CD8-positive, alpha-beta memory T cell (primary cell): Measurements from ENCODE around the gene RAB40B. TPM values are rescaled to one million over a fixed set of nuclear protein-coding genes. Genes with fewer than 3 reads are reported as not detected.

Source experiments
- CTCF ChIA-PET: fragments of 350-600 bp; sonication (Branson Sonifier 250); formaldehyde crosslinking; loops from one replicate; lab custom pipeline; 2021; ENCODE audit warnings: antibody characterized with exemption; lab: Charles Lee
- POLR2A ChIA-PET: fragments of 350-600 bp; sonication (Branson Sonifier 250); formaldehyde crosslinking; loops from one replicate; lab custom pipeline; 2021; ENCODE audit warnings: antibody characterized with exemption; lab: Charles Lee
- DNase-seq, 5 donors: peaks; one replicate each; pipeline versions ENCODE4 v3.0.0 to v3.0.0-alpha.2; 2020 to 2022; ENCODE audit warnings: mixed read lengths in 1 of 5
- H3K27ac ChIP-seq: one replicate; pipeline ENCODE4 v1.7.0; 2013; ENCODE audit warnings: low read depth, mild to moderate bottlenecking, low read length, moderate library complexity
- H3K27me3 ChIP-seq: 2 replicates; pipeline ENCODE4 v1.7.0; 2013; ENCODE audit warnings: low read length, mild to moderate bottlenecking; ENCODE audit not compliant: insufficient read depth, poor library complexity, severe bottlenecking
- H3K36me3 ChIP-seq: 2 replicates; pipeline ENCODE4 v1.7.0; 2013; ENCODE audit warnings: mild to moderate bottlenecking, low read length, moderate library complexity; ENCODE audit not compliant: insufficient read depth
- H3K4me1 ChIP-seq: 2 replicates; pipeline ENCODE4 v1.7.0; 2013; ENCODE audit warnings: mild to moderate bottlenecking, low read length, moderate library complexity; ENCODE audit not compliant: insufficient read depth
- H3K4me3 ChIP-seq: 2 replicates; pipeline ENCODE4 v1.7.0; 2013; ENCODE audit warnings: mild to moderate bottlenecking, low read length
- H3K9me3 ChIP-seq: 2 replicates; pipeline ENCODE4 v1.7.0; 2013; ENCODE audit warnings: mild to moderate bottlenecking, low read length
- H3K27ac Mint-ChIP-seq, 8 donors: one replicate each; pipeline ENCODE4 v1.8.0; 2020 to 2021; ENCODE audit warnings: mixed read lengths in 8 of 8, mild to moderate bottlenecking in 6 of 8, inconsistent platforms in 3 of 8, moderate library complexity in 3 of 8
- H3K27me3 Mint-ChIP-seq, 2 donors: one replicate each; pipeline ENCODE4 v1.8.0; 2020 to 2021; ENCODE audit warnings: mixed read lengths in 2 of 2, mild to moderate bottlenecking in 1 of 2, moderate library complexity in 1 of 2
- H3K36me3 Mint-ChIP-seq, 3 donors: one replicate each; pipeline ENCODE4 v1.8.0; 2020 to 2021; ENCODE audit warnings: mixed read lengths in 3 of 3, inconsistent platforms in 1 of 3, mild to moderate bottlenecking in 1 of 3
- H3K4me1 Mint-ChIP-seq, 3 donors: one replicate each; pipeline ENCODE4 v1.8.0; 2020 to 2021; ENCODE audit warnings: mixed read lengths in 3 of 3, inconsistent platforms in 1 of 3, mild to moderate bottlenecking in 1 of 3
- H3K4me3 Mint-ChIP-seq, 7 donors: one replicate each; pipeline ENCODE4 v1.8.0; 2020 to 2021; ENCODE audit warnings: mixed read lengths in 7 of 7, mild to moderate bottlenecking in 6 of 7, moderate library complexity in 4 of 7, inconsistent platforms in 2 of 7
- H3K9me3 Mint-ChIP-seq, 5 donors: one replicate each; pipeline ENCODE4 v1.8.0; 2020 to 2022; ENCODE audit warnings: mixed read lengths in 5 of 5, mild to moderate bottlenecking in 3 of 5, moderate library complexity in 2 of 5, inconsistent platforms in 1 of 5
- polyA plus RNA-seq: library from polyadenylated mRNA; unstranded; fragments of 300-500 nt; fragmentation: Illumina TruSeq; gene quantifications from one replicate; pipeline ENCODE4 v1.2.3, GENCODE V29; 2021
- total RNA-seq, 2 experiments: library from RNA; stranded (reverse); gene quantifications; one replicate each; pipeline ENCODE4 v1.2.3, GENCODE V29; 2021

Gene RAB40B
- total and polyA plus RNA-seq, 3 experiments from 2014 or later = 3.2 to 4.3 (median 4.0) TPM

DNA sequence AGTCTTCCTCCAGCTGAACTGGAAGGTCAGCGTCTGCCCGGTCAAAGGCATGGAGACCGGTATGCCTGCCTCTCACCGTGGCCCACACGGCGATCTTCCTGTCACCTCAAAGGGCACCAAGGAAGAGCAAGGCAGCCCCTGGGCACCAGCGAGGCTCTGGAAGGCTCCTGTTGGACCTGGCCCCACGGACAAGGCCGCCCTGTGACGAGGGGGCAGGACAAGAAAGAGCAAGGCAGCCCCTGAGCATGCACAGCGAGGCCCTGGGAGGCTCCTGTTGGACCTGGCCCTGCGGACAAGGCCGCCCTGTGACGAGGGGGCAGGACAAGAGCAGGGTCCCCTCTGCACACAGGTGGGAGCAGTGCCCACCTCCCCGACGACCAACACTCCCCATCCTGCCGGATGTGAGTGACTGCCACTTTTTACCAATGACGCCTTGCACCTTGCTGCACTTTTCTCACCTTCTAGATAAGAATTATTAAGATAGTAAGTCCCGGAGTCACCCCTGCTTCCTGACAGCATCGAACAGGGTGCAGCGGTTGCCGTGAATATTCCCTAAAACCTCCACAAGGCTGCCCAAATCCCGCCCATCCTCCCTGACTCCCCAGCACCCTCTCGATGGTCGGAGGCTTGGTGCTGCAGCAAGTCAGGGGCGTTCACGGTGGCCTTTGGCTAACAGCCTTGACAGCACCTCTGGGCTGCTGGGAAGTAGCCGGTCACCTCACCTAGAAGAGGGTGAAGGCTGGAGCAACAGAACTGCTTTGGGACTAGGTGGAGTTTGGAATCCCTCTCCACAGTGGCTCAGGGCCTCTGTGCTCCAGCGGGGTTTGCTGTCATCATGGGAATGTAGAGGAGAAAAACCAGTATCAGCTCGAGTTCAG lies 44.6 kb downstream of the RAB40B start:
- Mint-ChIP-seq H3K27ac (no peak overlapping the region), H3K27me3 (no peaks in the 10 kb centered on the region), H3K36me3 (peaks cover 0 to 6% (median 3%) of the 10 kb centered on the region in 3 donors), H3K4me3 (peak overlapping the region in 1 of 7 donors; percentile 3), H3K9me3 (no peaks in the 10 kb centered on the region), H3K4me1 (no peaks in the 10 kb centered on the region)
- Histone ChIP-seq H3K27ac (no peak overlapping the region), H3K4me3 (no peak overlapping the region), H3K4me1 (peaks cover 4% of the 10 kb centered on the region), H3K9me3 (no peaks in the 10 kb centered on the region), H3K27me3 (no peaks in the 10 kb centered on the region), H3K36me3 (no peaks in the 10 kb centered on the region)
- peak in 1 of 5 donors; percentile 31 for DNase-seq
- POLR2A ChIA-PET = no interaction called here
- CTCF ChIA-PET = interaction anchor here (0.6 kb wide), 1 partner anchor 117 kb away, joined by 3 read pairs; no protein-coding TSS in a partner anchor

DNA sequence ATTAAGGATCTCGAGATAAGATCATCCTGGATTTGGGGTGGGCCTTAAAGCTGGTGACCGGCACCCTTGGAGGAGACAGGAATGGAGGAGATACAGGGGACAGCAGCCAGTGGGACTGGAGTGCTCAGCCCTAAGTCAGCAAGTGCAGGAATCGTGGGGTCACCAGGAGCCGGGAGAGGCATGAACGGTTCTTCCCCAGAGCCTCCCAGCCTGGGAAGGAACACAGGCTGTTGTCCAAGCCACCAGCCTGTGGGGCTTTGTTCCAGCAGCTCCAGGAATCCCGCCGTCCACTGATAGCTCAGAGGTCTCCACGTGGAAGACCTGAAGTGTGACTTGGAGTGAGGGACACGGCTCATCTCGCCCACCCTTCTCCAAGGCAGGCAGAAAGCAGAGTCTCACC lies 47.8 kb downstream of the RAB40B start:
- Histone ChIP-seq H3K9me3 (no peaks in the 10 kb centered on the region), H3K36me3 (no peaks in the 10 kb centered on the region), H3K27ac (no peak overlapping the region), H3K4me1 (peaks cover 20% of the 10 kb centered on the region), H3K27me3 (no peaks in the 10 kb centered on the region), H3K4me3 (no peak overlapping the region)
- H3K27ac Mint-ChIP-seq = peak overlapping the region in 3 of 8 donors; percentile 14 to 79 (median 56)
- POLR2A ChIA-PET = no interaction called here
- DNase-seq = no peak
- H3K9me3 Mint-ChIP-seq = no peaks in the 10 kb centered on the region
- peaks cover 0 to 1% of the 10 kb centered on the region in 2 donors for H3K27me3 Mint-ChIP-seq
- peaks cover 11 to 19% (median 14%) of the 10 kb centered on the region in 3 donors for H3K4me1 Mint-ChIP-seq
- CTCF ChIA-PET = no interaction called here
- peaks cover 0 to 4% (median 0%) of the 10 kb centered on the region in 3 donors for H3K36me3 Mint-ChIP-seq
- peak overlapping the region in 1 of 7 donors; percentile 54 for H3K4me3 Mint-ChIP-seq

DNA sequence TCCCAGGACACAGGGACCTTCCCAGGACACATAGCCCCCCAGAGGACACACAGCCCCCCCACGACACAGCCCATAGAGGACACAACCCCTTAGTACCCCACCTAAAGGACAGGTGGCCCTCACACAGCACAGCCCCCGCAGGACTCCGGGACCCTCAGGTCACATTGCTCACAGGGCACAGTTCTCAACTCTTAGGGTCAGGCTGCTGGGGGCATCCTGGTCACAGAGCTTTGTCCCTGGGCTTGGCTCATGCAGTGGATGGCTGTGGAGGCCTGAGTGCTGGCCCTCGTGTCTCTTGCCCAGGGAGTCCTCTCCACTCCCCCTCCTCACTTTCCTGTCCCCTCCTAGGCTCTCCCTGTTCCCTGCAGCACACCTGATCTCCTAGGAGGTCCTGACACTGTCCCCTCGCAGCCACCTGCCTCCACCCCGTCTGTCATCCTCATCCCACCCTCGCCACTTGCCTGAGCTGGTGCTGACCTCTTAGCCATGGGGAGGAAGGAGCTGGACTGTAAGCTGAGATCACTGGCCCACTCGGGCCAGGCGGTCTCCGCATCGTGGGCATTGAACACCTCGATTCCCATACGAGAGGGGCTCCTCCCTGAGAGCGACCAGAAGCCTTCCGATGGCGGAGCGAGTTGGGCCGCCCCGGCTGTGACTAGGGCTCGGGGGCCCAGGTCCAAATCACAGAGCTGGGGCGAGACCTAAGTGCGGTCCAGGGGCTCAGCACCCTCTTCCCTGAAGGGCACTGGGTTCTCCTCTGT lies 48.8 kb downstream of the RAB40B start:
- H3K36me3 ChIP-seq = peaks cover under 1% of the 10 kb centered on the region
- no peak overlapping the region for H3K4me3 ChIP-seq
- H3K27ac ChIP-seq = no peak overlapping the region
- Mint-ChIP-seq H3K36me3 (peaks cover 0 to 10% (median 0%) of the 10 kb centered on the region in 3 donors), H3K27me3 (peaks cover 0 to 2% of the 10 kb centered on the region in 2 donors), H3K9me3 (no peaks in the 10 kb centered on the region), H3K4me1 (peaks cover 17 to 26% (median 22%) of the 10 kb centered on the region in 3 donors), H3K4me3 (peak overlapping the region; percentile 43 to 87 (median 50)), H3K27ac (peak overlapping the region in 7 of 8 donors; percentile 23 to 86 (median 79))
- peaks cover 26% of the 10 kb centered on the region for H3K4me1 ChIP-seq
- ChIA-PET POLR2A (no interaction called here), CTCF (interaction anchor here (1.0 kb wide), 1 partner anchor 19 kb away, joined by 3 read pairs; no protein-coding TSS in a partner anchor)
- no peaks in the 10 kb centered on the region for H3K9me3 ChIP-seq
- DNase-seq = no peak
- H3K27me3 ChIP-seq = no peaks in the 10 kb centered on the region

DNA sequence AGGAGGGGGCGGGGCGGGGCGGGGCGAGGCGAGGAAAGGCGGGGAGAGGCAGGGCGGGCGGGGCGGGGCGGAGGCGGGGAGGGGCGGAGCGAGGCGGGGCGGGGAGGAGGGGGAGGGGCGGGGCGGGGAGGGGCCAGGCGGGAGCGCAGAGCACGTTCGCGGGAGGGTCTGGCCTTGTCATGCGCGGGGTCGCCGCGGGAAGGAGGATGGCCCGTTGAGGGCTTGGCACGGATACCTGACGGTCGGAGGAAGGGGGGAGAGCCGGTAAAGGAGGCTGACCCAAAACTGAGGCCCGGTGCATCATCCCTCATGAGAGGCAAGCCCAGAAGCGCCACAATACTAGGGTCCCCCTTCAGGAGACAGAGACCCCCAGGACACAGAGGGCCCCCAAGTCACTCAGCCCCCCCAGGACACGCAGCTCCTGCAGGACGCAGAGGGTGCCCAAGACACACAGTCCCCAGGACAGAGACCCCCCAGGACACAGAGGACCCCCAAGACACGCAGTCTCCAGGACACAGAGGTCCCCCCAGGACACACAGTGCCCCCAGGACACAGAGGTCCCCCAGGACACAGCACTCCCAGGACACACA lies 49.7 kb downstream of the RAB40B start:
- Mint-ChIP-seq H3K27ac (peak overlapping the region in 4 of 8 donors; percentile 35 to 79 (median 60)), H3K4me1 (peaks cover 18 to 35% (median 26%) of the 10 kb centered on the region in 3 donors), H3K9me3 (no peaks in the 10 kb centered on the region), H3K27me3 (peaks cover 0 to 2% of the 10 kb centered on the region in 2 donors), H3K4me3 (peak overlapping the region in 6 of 7 donors; percentile 41 to 87 (median 48)), H3K36me3 (peaks cover 0 to 18% (median 3%) of the 10 kb centered on the region in 3 donors)
- ChIA-PET POLR2A (no interaction called here), CTCF (no interaction called here)
- peak in 3 of 5 donors; percentile 38 to 75 (median 53) for DNase-seq
- H3K36me3 ChIP-seq = peaks cover 9% of the 10 kb centered on the region
- H3K27me3 ChIP-seq = no peaks in the 10 kb centered on the region
- H3K4me1 ChIP-seq = peaks cover 26% of the 10 kb centered on the region
- no peaks in the 10 kb centered on the region for H3K9me3 ChIP-seq
- no peak overlapping the region for H3K27ac ChIP-seq
- peak overlapping the region; percentile 28 for H3K4me3 ChIP-seq

DNA sequence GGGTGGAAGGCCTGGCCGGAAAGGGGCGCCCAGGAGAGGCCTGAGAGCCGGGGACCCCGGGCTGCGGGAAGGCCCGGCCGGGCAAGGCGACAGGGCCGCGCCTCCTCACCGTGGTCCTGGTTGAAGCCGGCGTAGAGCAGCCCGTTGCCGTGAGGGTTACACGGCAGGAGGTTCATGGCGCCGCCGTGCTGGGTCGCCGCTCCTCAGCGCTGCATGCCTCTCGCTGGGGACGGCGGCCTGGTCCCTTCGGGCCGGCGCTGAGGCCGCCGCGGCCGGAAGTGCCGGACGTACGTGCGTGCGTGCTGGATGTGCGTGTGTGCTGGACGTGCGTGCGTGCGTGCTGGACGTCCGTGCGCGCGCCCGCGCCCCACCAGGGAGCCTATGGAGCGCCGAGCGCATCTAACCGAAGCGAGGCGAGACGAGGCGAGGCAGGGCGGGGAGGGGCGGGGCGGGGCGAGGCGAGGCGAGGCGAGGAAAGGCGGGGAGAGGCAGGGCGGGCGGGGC lies 50.3 kb downstream of the RAB40B start, which contains the start of gene WDR45B:
TSS of gene WDR45B (minus strand) at position 280 of the 504 bp plus-strand sequence. CDS start at position 176, 104 bp downstream.
- POLR2A ChIA-PET = interaction anchor here (0.6 kb wide), 1 partner anchor 94 kb away, joined by 3 read pairs; no protein-coding TSS in a partner anchor
- H3K36me3 Mint-ChIP-seq = peaks cover 0 to 24% (median 4%) of the 10 kb centered on the region in 3 donors
- Histone ChIP-seq H3K36me3 (peaks cover 15% of the 10 kb centered on the region), H3K27ac (peak within 1 kb of the TSS; percentile 90), H3K4me1 (peaks cover 26% of the 10 kb centered on the region), H3K4me3 (peak within 1 kb of the TSS; percentile 78), H3K27me3 (no peaks in the 10 kb centered on the region), H3K9me3 (no peaks in the 10 kb centered on the region)
- H3K27me3 Mint-ChIP-seq = peaks cover 0 to 2% of the 10 kb centered on the region in 2 donors
- peak; percentile 79 to 92 (median 87) for DNase-seq
- no peaks in the 10 kb centered on the region for H3K9me3 Mint-ChIP-seq
- H3K27ac Mint-ChIP-seq = peak within 1 kb of the TSS; percentile 74 to 96 (median 83)
- peaks cover 18 to 37% (median 27%) of the 10 kb centered on the region in 3 donors for H3K4me1 Mint-ChIP-seq
- CTCF ChIA-PET = no interaction called here
- H3K4me3 Mint-ChIP-seq = peak within 1 kb of the TSS; percentile 77 to 92 (median 84)

DNA sequence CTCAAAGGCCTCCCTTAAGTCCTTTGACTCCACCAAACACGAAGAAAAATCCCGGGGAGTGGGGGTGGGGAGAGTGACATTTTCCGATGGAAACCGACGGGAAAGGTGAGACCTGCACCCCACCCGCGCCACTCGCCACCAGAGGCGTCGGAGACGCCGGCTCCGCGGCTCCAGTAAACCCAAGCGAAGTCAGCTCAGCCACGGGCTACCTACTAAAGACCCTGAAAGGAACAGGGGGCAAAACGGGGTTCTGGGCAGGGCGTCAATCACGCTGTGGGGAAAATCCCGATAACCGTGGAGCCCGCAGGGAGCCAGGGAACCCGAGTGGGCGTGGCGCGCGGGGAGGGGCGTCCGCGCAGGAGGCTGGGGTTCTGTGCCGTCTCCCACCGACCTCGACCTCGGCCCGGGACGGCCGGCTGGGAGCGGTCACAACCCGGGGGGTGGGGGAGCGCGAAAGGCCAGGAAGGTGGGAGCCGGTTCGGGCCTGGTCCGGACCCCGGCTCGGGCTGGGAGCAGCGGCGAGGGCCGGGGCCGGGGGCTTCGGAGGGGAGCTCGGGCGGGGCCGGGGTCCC lies 50.8 kb downstream of the RAB40B start:
- DNase-seq = peak; percentile 41 to 69 (median 53)
- POLR2A ChIA-PET = interaction anchor here (0.6 kb wide), 1 partner anchor 93 kb away, joined by 3 read pairs; no protein-coding TSS in a partner anchor
- Mint-ChIP-seq H3K27ac (peak overlapping the region; percentile 34 to 96 (median 76)), H3K4me3 (peak overlapping the region; percentile 77 to 92 (median 82)), H3K27me3 (peaks cover 0 to 2% of the 10 kb centered on the region in 2 donors), H3K9me3 (no peaks in the 10 kb centered on the region), H3K4me1 (peaks cover 18 to 40% (median 27%) of the 10 kb centered on the region in 3 donors), H3K36me3 (peaks cover 1 to 28% (median 4%) of the 10 kb centered on the region in 3 donors)
- CTCF ChIA-PET = no interaction called here
- H3K9me3 ChIP-seq = no peaks in the 10 kb centered on the region
- H3K4me3 ChIP-seq = peak overlapping the region; percentile 78
- H3K36me3 ChIP-seq = peaks cover 20% of the 10 kb centered on the region
- H3K4me1 ChIP-seq = peaks cover 26% of the 10 kb centered on the region
- peak overlapping the region; percentile 90 for H3K27ac ChIP-seq
- H3K27me3 ChIP-seq = no peaks in the 10 kb centered on the region

DNA sequence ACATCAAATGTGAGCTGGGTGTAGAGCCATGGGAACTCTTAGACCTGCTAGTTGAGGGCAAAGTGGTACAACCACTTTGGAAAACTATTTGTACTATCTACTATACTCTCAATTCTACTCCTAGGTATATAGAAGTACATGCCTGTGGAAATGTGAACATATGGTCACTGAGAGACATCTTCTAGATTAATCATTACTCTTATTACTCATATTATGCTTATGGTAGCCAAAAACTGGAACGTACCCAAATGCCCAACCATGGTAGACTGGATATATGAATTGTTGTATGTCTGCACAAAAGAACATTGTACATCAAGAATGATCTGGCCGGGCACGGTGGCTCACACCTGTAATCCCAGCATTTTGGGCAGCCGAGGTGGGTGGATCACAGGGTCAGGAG lies 53.0 kb downstream of the RAB40B start:
- no peaks in the 10 kb centered on the region for H3K9me3 ChIP-seq
- DNase-seq = no peak
- peak overlapping the region in 2 of 8 donors; percentile 75 to 76 for H3K27ac Mint-ChIP-seq
- no peaks in the 10 kb centered on the region for H3K9me3 Mint-ChIP-seq
- no peak overlapping the region for H3K4me3 ChIP-seq
- H3K4me1 ChIP-seq = peaks cover 26% of the 10 kb centered on the region
- no peak overlapping the region for H3K27ac ChIP-seq
- H3K4me1 Mint-ChIP-seq = peaks cover 21 to 48% (median 29%) of the 10 kb centered on the region in 3 donors
- peaks cover 0 to 2% of the 10 kb centered on the region in 2 donors for H3K27me3 Mint-ChIP-seq
- ChIA-PET CTCF (no interaction called here), POLR2A (no interaction called here)
- H3K4me3 Mint-ChIP-seq = peak overlapping the region in 6 of 7 donors; percentile 14 to 86 (median 70)
- H3K36me3 ChIP-seq = peaks cover 35% of the 10 kb centered on the region
- no peaks in the 10 kb centered on the region for H3K27me3 ChIP-seq
- peaks cover 5 to 46% (median 6%) of the 10 kb centered on the region in 3 donors for H3K36me3 Mint-ChIP-seq
